HepG2 (cell line): ENCODE measurements around the gene SCAMP3. TPM values are rescaled to one million over a fixed set of nuclear protein-coding genes. Genes with fewer than 3 reads are reported as not detected.

ENCODE experiments used
- HMG20A ChIP-seq: IDR thresholded peaks from 2 replicates; pipeline ENCODE4 v1.6.1; 2016; ENCODE audit warnings: borderline replicate concordance
- HNF4A ChIP-seq: sonication (generic); formaldehyde crosslinking; IDR thresholded peaks from 2 replicates; pipeline ENCODE4 v1.4.0; 2020; ENCODE audit warnings: missing genetic modification reagents
- MXD4 ChIP-seq: IDR thresholded peaks from 2 replicates; pipeline ENCODE4 v1.6.1; 2016; ENCODE audit warnings: mild to moderate bottlenecking, missing biosample characterization, missing genetic modification reagents
- NFATC3 ChIP-seq: sonication (generic); formaldehyde crosslinking; IDR thresholded peaks from 2 replicates; pipeline ENCODE4 v1.5.1; 2020; ENCODE audit warnings: mild to moderate bottlenecking, missing genetic modification reagents
- NR2C2 ChIP-seq: sonication (generic); formaldehyde crosslinking; IDR thresholded peaks from 2 replicates; pipeline ENCODE4 v1.4.0; 2020; ENCODE audit warnings: missing genetic modification reagents, mild to moderate bottlenecking, moderate library complexity, borderline replicate concordance
- SMAD3 ChIP-seq: sonication (generic); formaldehyde crosslinking; IDR thresholded peaks from 2 replicates; pipeline ENCODE4 v1.4.0; 2020; ENCODE audit warnings: missing genetic modification reagents
- SOX13 ChIP-seq, 3 experiments: fragments of 450-650 bp in 1 of 3; sonication (generic) in 1 of 3; formaldehyde crosslinking in 1 of 3; IDR thresholded peaks in 2 of 3; conservative IDR thresholded peaks in 1 of 3; 2 replicates each; pipeline versions ENCODE4 v1.5.0 to v1.6.1; 2016 to 2020; ENCODE audit warnings: antibody characterized with exemption in 1 of 3, mild to moderate bottlenecking in 1 of 3, missing compliant biosample characterization in 1 of 3, missing genetic modification reagents in 1 of 3, moderate library complexity in 1 of 3
- SOX5 ChIP-seq: IDR thresholded peaks from 2 replicates; pipeline ENCODE4 v1.6.1; 2016; ENCODE audit warnings: borderline replicate concordance
- SRY ChIP-seq: sonication (generic); formaldehyde crosslinking; IDR thresholded peaks from 2 replicates; pipeline ENCODE4 v1.8.0; 2022; ENCODE audit warnings: mild to moderate bottlenecking, missing genetic modification reagents
- TP53 ChIP-seq: sonication (generic); formaldehyde crosslinking; conservative IDR thresholded peaks from 2 replicates; pipeline ENCODE4 v1.4.0; 2020; ENCODE audit warnings: missing genetic modification reagents
- ZNF12 ChIP-seq: sonication (generic); formaldehyde crosslinking; IDR thresholded peaks from 2 replicates; pipeline ENCODE4 v1.5.0; 2020; ENCODE audit warnings: missing genetic modification reagents
- ZNF205 ChIP-seq: IDR thresholded peaks from 2 replicates; pipeline ENCODE4 v1.6.1; 2018; ENCODE audit warnings: missing biosample characterization, missing genetic modification reagents
- ZNF709 ChIP-seq: sonication (generic); formaldehyde crosslinking; IDR thresholded peaks from 2 replicates; pipeline ENCODE4 v1.5.0; 2020; ENCODE audit warnings: mild to moderate bottlenecking, missing genetic modification reagents
- ZZZ3 ChIP-seq: sonication (generic); formaldehyde crosslinking; IDR thresholded peaks from 2 replicates; pipeline ENCODE4 v1.4.0; 2020; ENCODE audit warnings: missing genetic modification reagents, mild to moderate bottlenecking, borderline replicate concordance
- polyA plus RNA-seq, 8 experiments: library from polyadenylated mRNA; depleted of rRNA in 3 of 8; stranded (reverse) in 7 of 8; unstranded in 1 of 8; fragments of >200 nt; fragmentation: Illumina TruSeq in 4 of 8; extraction: Trizol in 4 of 8; gene quantifications; 2 replicates each; pipeline versions ENCODE4 v1.2.1 to v1.2.3, GENCODE V29; 2011 to 2016; ENCODE audit warnings: low read depth in 4 of 8, missing spikeins in 1 of 8, mixed read lengths in 1 of 8; ENCODE audit not compliant: insufficient read depth in 1 of 8
- total RNA-seq, 5 experiments: library from RNA; depleted of rRNA; stranded (reverse); fragments of >200 nt; fragmentation: Illumina TruSeq; extraction: Trizol; gene quantifications; 2 replicates each; pipeline ENCODE4 v1.2.3, GENCODE V29; 2016; ENCODE audit warnings: low read depth in 1 of 5
- TF ChIP-seq, protein P1 (sequence below): fragments of 450-650 bp; IDR thresholded peaks from 2 replicates; pipeline ENCODE4 v1.6.1; 2017; ENCODE audit warnings: mild to moderate bottlenecking
- TF ChIP-seq, protein P2 (sequence below): IDR thresholded peaks from 2 replicates; pipeline ENCODE4 v1.6.1; 2016; ENCODE audit warnings: low read depth, borderline replicate concordance
- TF ChIP-seq, protein P3 (sequence below): sonication (generic); formaldehyde crosslinking; IDR thresholded peaks from 2 replicates; pipeline ENCODE4 v1.4.0; 2020; ENCODE audit warnings: missing genetic modification reagents
- TF ChIP-seq, protein P4 (sequence below): IDR thresholded peaks from 2 replicates; pipeline ENCODE4 v1.6.1; 2016; ENCODE audit warnings: missing compliant biosample characterization, missing genetic modification reagents, borderline replicate concordance
- TF ChIP-seq, protein P5 (sequence below): conservative IDR thresholded peaks from 2 replicates; pipeline ENCODE4 v1.6.1; 2018; ENCODE audit warnings: missing genetic modification reagents

Gene SCAMP3
- total and polyA plus RNA-seq, 2 of the 13 experiments (the other 11 are each of a cell fraction or from before 2014, with no cell fraction given), result 46.8 to 83.3 TPM

DNA sequence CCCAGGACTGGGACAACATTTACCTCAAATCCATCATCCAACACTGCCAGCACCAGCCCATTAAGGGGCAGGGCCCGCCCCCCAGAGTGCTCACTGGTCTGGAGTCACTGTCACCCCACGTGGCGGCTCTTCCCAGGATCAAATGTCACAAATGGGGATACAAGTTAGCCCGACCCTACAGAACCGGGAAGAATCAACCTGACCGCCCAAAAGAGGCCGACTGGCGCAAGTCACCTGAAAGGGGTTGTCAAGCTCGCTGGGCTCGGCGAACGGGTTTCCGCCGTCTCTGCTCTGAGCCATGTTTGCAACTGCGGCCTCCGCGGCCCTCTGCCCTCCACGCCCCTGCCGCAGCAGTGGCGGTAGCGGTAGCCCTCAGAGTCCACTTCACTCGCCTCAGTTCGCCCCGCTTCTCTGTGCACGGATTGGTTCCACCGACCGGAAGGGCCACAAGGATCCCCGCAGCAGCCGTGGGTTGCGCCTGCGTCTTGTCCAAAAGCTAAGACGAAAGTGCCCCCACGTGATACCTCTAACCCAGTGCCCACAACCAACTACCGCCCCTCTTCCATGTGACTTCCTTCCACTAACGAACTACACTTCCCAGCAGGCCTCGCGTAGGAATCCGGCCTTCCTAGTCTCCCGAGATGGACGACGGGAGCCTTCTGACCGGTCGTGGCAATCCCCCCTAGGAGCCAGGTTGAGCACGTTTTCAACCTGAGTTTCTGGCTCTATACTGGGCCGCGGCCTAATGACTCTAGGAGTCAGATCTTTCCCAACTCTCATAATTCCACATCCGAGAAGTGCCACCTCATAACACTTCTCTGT, at the start of gene SCAMP3 (continued):
- TF ChIP-seq, protein P1, sequence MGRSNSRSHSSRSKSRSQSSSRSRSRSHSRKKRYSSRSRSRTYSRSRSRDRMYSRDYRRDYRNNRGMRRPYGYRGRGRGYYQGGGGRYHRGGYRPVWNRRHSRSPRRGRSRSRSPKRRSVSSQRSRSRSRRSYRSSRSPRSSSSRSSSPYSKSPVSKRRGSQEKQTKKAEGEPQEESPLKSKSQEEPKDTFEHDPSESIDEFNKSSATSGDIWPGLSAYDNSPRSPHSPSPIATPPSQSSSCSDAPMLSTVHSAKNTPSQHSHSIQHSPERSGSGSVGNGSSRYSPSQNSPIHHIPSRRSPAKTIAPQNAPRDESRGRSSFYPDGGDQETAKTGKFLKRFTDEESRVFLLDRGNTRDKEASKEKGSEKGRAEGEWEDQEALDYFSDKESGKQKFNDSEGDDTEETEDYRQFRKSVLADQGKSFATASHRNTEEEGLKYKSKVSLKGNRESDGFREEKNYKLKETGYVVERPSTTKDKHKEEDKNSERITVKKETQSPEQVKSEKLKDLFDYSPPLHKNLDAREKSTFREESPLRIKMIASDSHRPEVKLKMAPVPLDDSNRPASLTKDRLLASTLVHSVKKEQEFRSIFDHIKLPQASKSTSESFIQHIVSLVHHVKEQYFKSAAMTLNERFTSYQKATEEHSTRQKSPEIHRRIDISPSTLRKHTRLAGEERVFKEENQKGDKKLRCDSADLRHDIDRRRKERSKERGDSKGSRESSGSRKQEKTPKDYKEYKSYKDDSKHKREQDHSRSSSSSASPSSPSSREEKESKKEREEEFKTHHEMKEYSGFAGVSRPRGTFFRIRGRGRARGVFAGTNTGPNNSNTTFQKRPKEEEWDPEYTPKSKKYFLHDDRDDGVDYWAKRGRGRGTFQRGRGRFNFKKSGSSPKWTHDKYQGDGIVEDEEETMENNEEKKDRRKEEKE, result no peak
- TF ChIP-seq SRY (CRISPR knock-in tag) (no peak; the same call in 1 of the 2 replicates), HNF4A (CRISPR knock-in tag) (no peak), TP53 (CRISPR knock-in tag) (no peak), MXD4 (CRISPR knock-in tag) (peak; percentile 80), NFATC3 (CRISPR knock-in tag) (0 out of 2 replicates have a peak, but pooled peaks have one; percentile 45), SOX13 (IDR thresholded peaks at IDR 0.05) (no peak), SOX13 (CRISPR knock-in tag; conservative IDR thresholded peaks at IDR 0.05 in 1 of 2, IDR thresholded peaks at IDR 0.05 in 1 of 2) (no peak), SMAD3 (0 out of 2 replicates have a peak, but pooled peaks have one; percentile 52), ZNF709 (CRISPR knock-in tag) (peak; percentile 53), ZZZ3 (CRISPR knock-in tag) (0 out of 2 replicates have a peak, but pooled peaks have one; percentile 48), ZNF12 (CRISPR knock-in tag) (peak; percentile 69), HMG20A (CRISPR knock-in tag) (no peak), SOX5 (no peak), NR2C2 (CRISPR knock-in tag) (peak; percentile 81), ZNF205 (CRISPR knock-in tag) (peak; percentile 55)
- TF ChIP-seq, protein P2, sequence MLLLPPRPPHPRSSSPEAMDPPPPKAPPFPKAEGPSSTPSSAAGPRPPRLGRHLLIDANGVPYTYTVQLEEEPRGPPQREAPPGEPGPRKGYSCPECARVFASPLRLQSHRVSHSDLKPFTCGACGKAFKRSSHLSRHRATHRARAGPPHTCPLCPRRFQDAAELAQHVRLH (CRISPR knock-in tag), result 0 out of 2 replicates have a peak, but pooled peaks have one; percentile 46
- TF ChIP-seq, protein P3, sequence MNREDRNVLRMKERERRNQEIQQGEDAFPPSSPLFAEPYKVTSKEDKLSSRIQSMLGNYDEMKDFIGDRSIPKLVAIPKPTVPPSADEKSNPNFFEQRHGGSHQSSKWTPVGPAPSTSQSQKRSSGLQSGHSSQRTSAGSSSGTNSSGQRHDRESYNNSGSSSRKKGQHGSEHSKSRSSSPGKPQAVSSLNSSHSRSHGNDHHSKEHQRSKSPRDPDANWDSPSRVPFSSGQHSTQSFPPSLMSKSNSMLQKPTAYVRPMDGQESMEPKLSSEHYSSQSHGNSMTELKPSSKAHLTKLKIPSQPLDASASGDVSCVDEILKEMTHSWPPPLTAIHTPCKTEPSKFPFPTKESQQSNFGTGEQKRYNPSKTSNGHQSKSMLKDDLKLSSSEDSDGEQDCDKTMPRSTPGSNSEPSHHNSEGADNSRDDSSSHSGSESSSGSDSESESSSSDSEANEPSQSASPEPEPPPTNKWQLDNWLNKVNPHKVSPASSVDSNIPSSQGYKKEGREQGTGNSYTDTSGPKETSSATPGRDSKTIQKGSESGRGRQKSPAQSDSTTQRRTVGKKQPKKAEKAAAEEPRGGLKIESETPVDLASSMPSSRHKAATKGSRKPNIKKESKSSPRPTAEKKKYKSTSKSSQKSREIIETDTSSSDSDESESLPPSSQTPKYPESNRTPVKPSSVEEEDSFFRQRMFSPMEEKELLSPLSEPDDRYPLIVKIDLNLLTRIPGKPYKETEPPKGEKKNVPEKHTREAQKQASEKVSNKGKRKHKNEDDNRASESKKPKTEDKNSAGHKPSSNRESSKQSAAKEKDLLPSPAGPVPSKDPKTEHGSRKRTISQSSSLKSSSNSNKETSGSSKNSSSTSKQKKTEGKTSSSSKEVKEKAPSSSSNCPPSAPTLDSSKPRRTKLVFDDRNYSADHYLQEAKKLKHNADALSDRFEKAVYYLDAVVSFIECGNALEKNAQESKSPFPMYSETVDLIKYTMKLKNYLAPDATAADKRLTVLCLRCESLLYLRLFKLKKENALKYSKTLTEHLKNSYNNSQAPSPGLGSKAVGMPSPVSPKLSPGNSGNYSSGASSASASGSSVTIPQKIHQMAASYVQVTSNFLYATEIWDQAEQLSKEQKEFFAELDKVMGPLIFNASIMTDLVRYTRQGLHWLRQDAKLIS (CRISPR knock-in tag), result 0 out of 2 replicates have a peak, but pooled peaks have one; percentile 47
- TF ChIP-seq, protein P4, sequence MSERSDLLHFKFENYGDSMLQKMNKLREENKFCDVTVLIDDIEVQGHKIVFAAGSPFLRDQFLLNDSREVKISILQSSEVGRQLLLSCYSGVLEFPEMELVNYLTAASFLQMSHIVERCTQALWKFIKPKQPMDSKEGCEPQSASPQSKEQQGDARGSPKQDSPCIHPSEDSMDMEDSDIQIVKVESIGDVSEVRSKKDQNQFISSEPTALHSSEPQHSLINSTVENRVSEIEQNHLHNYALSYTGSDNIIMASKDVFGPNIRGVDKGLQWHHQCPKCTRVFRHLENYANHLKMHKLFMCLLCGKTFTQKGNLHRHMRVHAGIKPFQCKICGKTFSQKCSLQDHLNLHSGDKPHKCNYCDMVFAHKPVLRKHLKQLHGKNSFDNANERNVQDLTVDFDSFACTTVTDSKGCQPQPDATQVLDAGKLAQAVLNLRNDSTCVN (CRISPR knock-in tag), result peak; percentile 84
- TF ChIP-seq, protein P5, sequence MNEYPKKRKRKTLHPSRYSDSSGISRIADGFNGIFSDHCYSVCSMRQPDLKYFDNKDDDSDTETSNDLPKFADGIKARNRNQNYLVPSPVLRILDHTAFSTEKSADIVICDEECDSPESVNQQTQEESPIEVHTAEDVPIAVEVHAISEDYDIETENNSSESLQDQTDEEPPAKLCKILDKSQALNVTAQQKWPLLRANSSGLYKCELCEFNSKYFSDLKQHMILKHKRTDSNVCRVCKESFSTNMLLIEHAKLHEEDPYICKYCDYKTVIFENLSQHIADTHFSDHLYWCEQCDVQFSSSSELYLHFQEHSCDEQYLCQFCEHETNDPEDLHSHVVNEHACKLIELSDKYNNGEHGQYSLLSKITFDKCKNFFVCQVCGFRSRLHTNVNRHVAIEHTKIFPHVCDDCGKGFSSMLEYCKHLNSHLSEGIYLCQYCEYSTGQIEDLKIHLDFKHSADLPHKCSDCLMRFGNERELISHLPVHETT (CRISPR knock-in tag), result peak; percentile 75; the same call in 1 of the 2 replicates
